ENCODE data around the gene PLD1.

DNA sequence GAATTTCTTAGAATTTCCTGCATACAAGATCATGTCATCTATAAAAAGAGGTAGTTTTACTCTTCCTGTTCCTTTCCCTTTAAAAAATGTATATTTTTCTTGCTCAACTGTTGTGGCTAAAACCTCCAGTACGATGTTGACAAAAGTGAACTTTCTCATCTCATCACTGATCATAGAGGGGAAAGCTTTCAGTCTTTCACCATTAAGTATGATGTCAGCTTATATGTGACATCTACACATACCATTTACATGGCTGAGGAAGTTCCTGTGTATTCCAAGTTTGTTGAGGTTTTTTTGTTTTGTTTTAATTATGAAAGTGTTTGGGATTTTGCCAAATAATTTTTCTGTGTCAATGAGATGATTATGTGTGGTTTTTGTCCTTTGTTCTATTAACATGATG lies 173.6 kb downstream of the PLD1 start:
- TF ChIP-seq RAD21 (IDR thresholded peaks at IDR 0.05) (no peak), YY1 (IDR thresholded peaks at IDR 0.05) (no peak), REST (IDR thresholded peaks at IDR 0.05) (no peak), SP1 (IDR thresholded peaks at IDR 0.05) (no peak), TAF1 (conservative IDR thresholded peaks at IDR 0.05) (no peak), JUND (IDR thresholded peaks at IDR 0.05) (no peak), RXRA (IDR thresholded peaks at IDR 0.05) (no peak)
- TF ChIP-seq, protein P1, sequence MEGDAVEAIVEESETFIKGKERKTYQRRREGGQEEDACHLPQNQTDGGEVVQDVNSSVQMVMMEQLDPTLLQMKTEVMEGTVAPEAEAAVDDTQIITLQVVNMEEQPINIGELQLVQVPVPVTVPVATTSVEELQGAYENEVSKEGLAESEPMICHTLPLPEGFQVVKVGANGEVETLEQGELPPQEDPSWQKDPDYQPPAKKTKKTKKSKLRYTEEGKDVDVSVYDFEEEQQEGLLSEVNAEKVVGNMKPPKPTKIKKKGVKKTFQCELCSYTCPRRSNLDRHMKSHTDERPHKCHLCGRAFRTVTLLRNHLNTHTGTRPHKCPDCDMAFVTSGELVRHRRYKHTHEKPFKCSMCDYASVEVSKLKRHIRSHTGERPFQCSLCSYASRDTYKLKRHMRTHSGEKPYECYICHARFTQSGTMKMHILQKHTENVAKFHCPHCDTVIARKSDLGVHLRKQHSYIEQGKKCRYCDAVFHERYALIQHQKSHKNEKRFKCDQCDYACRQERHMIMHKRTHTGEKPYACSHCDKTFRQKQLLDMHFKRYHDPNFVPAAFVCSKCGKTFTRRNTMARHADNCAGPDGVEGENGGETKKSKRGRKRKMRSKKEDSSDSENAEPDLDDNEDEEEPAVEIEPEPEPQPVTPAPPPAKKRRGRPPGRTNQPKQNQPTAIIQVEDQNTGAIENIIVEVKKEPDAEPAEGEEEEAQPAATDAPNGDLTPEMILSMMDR (IDR thresholded peaks at IDR 0.05; ENCODE audit: low read depth, low read length, missing input control) = no peak
